IgD-negative memory B cell (primary cell): Measurements from ENCODE around the gene HDLBP. TPM values are rescaled to one million over a fixed set of nuclear protein-coding genes. Genes with fewer than 3 reads are reported as not detected.

Experiments used
- H3K27ac Mint-ChIP-seq, 3 donors: one replicate each; pipeline ENCODE4 v1.8.0; 2020 to 2022; ENCODE audit warnings: mild to moderate bottlenecking in 3 of 3, mixed read lengths in 3 of 3, moderate library complexity in 1 of 3
- H3K27me3 Mint-ChIP-seq: one replicate; pipeline ENCODE4 v1.8.0; 2021; ENCODE audit warnings: mixed read lengths
- H3K36me3 Mint-ChIP-seq: one replicate; pipeline ENCODE4 v1.8.0; 2020; ENCODE audit warnings: mild to moderate bottlenecking, mixed read lengths
- H3K4me1 Mint-ChIP-seq, 3 donors: one replicate each; pipeline ENCODE4 v1.8.0; 2020 to 2022; ENCODE audit warnings: mixed read lengths in 3 of 3, mild to moderate bottlenecking in 1 of 3
- H3K4me3 Mint-ChIP-seq, 4 donors: one replicate each; pipeline ENCODE4 v1.8.0; 2020 to 2022; ENCODE audit warnings: mild to moderate bottlenecking in 4 of 4, mixed read lengths in 4 of 4, moderate library complexity in 3 of 4
- H3K9me3 Mint-ChIP-seq, 3 donors: one replicate each; pipeline ENCODE4 v1.8.0; 2020 to 2021; ENCODE audit warnings: mixed read lengths in 3 of 3, mild to moderate bottlenecking in 1 of 3
- polyA plus RNA-seq: library from polyadenylated mRNA; unstranded; fragments of 300-500 nt; fragmentation: Illumina TruSeq; gene quantifications from one replicate; pipeline ENCODE4 v1.2.3, GENCODE V29; 2021

The HDLBP gene
- polyA plus RNA-seq, 1 donor from 2014 or later, result 55.3 TPM

DNA sequence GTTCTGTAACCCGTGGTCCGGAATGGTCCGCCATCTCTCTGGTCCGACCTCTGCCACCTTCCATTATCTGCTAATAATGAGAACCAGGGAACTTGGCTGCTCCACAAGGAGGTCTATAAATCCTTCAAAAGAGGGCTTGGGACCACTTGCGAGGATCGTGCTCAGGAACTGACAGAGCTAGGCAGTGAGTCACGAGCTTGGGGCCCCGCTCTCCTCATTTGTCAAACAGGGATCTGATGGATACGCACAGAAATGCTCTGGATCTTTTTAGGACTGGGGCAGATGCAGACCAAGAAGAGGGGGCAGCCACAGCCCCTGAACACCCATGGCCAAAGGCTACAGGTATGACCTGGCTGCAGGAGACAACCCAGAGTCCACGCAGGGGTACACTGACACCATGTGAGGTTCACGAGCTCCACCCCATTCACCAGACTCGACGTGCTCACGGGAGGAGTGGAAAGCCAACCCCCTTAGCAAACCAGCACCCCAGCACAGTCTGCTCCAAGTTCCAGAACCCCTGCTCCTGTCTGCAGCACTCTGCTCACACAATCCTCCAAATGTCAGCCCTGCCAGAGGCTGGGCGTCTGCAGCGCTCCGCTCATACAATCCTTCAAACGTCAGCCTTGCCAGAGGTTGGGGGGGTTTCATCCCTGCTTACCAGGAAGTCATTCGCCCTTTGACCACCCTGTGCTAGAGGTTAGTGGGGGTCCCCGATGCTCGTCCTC is 81.2 kb downstream of the HDLBP start:
- no peaks in the 10 kb centered on the region for H3K27me3 Mint-ChIP-seq
- no peak overlapping the region for H3K4me3 Mint-ChIP-seq
- H3K9me3 Mint-ChIP-seq, result no peaks in the 10 kb centered on the region
- no peak overlapping the region for H3K27ac Mint-ChIP-seq
- H3K36me3 Mint-ChIP-seq, result peaks cover 18% of the 10 kb centered on the region
- peaks cover 0 to 1% (median 0%) of the 10 kb centered on the region in 3 donors for H3K4me1 Mint-ChIP-seq

DNA sequence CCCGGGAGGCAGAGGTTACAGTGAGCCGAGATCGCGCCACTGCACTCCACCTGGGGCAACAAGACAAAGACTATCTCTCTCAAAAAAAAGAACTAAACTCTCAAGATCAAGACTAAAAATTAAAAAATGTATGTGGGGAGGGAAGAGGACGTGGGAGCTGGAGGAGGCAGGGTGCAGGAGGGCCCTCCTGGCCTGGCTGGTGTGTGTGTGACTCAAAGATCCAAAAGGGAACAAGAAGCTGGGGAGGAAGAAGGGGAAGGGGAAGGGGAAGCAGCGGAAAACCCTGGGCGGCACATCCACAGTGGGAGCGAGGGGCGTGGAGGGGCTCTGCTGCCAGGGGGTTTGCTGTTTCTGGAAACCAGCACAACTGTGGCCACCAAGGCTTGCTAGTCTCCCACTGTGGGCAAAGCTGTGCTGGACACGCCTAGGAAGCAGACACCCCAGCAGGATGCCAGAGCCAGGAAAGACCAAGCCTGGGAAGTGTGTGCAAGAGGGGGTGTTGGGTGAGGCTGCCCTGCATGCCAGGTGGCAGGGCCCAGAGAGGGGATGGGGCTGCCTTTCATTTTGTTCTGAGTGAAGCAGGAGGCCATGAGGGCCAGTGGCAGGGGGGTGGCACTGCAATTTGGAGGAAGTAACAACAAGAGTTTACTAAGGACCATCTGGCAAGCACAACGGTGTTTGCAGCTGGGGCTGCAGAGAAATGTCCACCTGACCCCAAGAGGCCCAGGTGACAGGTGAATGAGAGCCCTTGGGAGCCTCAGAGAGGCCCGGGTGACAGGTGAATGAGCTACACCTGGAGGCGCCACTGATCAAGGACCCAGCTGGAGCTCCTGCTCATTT is 82.5 kb downstream of the HDLBP start:
- Mint-ChIP-seq H3K9me3 (no peaks in the 10 kb centered on the region), H3K27ac (no peak overlapping the region), H3K4me1 (peaks cover 0 to 1% (median 0%) of the 10 kb centered on the region in 3 donors), H3K4me3 (no peak overlapping the region), H3K36me3 (peaks cover 18% of the 10 kb centered on the region), H3K27me3 (no peaks in the 10 kb centered on the region)

DNA sequence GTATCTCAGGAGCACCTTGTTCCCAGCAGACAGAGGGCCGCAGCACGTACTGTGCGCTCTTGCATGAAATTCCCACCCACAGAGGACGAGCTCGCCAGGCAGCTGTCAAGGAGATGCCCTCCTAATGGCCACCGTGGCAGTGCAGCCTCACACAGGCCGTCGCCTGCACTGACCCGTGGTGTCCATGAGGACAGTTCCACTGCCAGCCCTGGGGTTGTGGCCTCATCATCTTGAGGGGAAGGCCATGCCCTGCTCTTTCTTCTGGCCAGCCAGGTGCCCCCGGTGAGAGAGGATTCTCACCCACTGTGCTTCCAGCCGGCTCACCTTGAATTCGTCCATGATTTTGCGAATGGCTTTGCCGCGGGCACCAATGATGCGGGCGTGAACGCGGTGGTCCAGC is 85.0 kb downstream of the HDLBP start:
- peaks cover 13% of the 10 kb centered on the region for H3K36me3 Mint-ChIP-seq

GRCh38 chr2:241229563-241230401 is 85.7 kb downstream of the HDLBP start:
- peaks cover 13% of the 10 kb centered on the region for H3K36me3 Mint-ChIP-seq
- H3K9me3 Mint-ChIP-seq, result no peaks in the 10 kb centered on the region
- no peaks in the 10 kb centered on the region for H3K27me3 Mint-ChIP-seq
- H3K4me3 Mint-ChIP-seq, result no peak overlapping the region
- H3K4me1 Mint-ChIP-seq, result no peaks in the 10 kb centered on the region
- H3K27ac Mint-ChIP-seq, result no peak overlapping the region

More for the DNA sequence above, 85.0 kb downstream of the HDLBP start:
- Mint-ChIP-seq H3K27me3 (no peaks in the 10 kb centered on the region), H3K4me1 (no peaks in the 10 kb centered on the region), H3K27ac (no peak overlapping the region), H3K9me3 (no peaks in the 10 kb centered on the region), H3K4me3 (no peak overlapping the region)

- H3K4me3 Mint-ChIP-seq, result no peak overlapping the region
- peaks cover 13% of the 10 kb centered on the region for H3K36me3 Mint-ChIP-seq
- no peaks in the 10 kb centered on the region for H3K27me3 Mint-ChIP-seq
- H3K4me1 Mint-ChIP-seq, result no peaks in the 10 kb centered on the region
- H3K27ac Mint-ChIP-seq, result no peak overlapping the region
- H3K9me3 Mint-ChIP-seq, result no peaks in the 10 kb centered on the region
Observed at GRCh38 chr2:241228860-241229516, 86.5 kb downstream of the HDLBP start.

GRCh38 chr2:241228081-241228859 is 87.2 kb downstream of the HDLBP start:
- no peak overlapping the region for H3K27ac Mint-ChIP-seq
- no peaks in the 10 kb centered on the region for H3K4me1 Mint-ChIP-seq
- H3K27me3 Mint-ChIP-seq, result no peaks in the 10 kb centered on the region
- H3K36me3 Mint-ChIP-seq, result peaks cover 11% of the 10 kb centered on the region
- H3K4me3 Mint-ChIP-seq, result peak overlapping the region in 1 of 4 donors; percentile 79
- no peaks in the 10 kb centered on the region for H3K9me3 Mint-ChIP-seq

DNA sequence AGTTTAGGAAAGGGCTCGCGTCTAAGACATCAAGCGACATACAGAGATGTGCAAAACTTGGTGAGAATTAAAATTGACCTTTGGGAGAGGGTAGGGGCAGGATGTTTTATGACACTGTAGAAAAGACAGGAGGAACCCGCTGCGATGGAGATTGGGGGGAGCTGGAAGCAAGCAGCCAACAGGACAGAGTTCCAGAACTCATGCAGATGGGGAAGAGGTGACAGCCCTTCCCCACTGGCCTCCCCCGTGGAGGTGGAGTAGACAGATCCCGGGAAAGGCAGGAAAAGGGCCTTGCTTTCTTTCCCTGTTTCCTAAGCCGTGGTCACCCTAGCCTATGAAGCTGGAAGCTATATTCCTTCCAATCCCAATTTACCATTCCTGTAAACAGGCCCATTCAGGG is 87.9 kb downstream of the HDLBP start:
- H3K4me1 Mint-ChIP-seq, result no peaks in the 10 kb centered on the region
- no peaks in the 10 kb centered on the region for H3K27me3 Mint-ChIP-seq
- H3K36me3 Mint-ChIP-seq, result peaks cover 11% of the 10 kb centered on the region

DNA sequence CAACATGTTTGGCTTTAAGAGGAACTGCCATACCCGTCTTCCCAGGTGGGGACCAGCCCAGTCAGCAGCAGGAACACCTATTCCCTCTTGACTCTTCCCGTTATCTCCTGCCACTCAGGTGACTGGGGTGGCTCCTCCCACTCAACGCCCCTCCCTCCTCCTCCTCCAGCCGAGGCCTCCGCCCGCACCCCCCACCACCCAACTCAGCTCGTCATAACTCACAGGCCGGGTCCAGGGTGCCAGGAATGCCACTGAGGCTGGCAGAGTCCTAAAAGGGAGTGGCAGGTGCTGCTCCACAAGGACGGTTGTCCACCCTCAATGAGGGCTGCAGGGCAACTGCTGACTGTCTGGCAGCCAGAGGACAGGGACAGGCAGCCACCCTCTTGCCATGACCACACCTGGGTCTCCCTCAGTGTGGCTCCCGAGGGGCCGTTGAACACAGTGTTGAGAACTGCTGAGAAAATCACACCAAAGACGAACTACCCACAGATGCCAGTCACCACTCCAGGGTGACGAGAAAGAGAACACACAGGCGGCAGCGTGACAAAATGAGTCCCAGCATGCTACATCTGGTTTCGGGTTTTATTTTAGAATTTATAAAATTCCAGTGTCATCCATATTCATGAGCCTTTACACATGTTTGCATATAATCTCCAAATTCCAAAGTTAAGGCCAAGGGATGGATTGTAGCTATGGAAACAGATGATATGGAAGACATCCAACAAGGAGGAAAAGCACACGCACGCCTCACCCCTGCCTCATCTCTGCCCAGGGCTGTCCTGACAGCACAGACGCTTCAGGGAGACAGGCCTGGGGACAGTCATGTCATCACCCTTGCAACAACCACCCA is 88.5 kb downstream of the HDLBP start:
- H3K27ac Mint-ChIP-seq, result no peak overlapping the region
- H3K4me1 Mint-ChIP-seq, result no peaks in the 10 kb centered on the region
- H3K27me3 Mint-ChIP-seq, result no peaks in the 10 kb centered on the region
- peaks cover 11% of the 10 kb centered on the region for H3K36me3 Mint-ChIP-seq
- no peaks in the 10 kb centered on the region for H3K9me3 Mint-ChIP-seq
- no peak overlapping the region for H3K4me3 Mint-ChIP-seq

More for the DNA sequence above, 87.9 kb downstream of the HDLBP start:
- no peaks in the 10 kb centered on the region for H3K9me3 Mint-ChIP-seq
- no peak overlapping the region for H3K27ac Mint-ChIP-seq
- H3K4me3 Mint-ChIP-seq, result peak overlapping the region in 2 of 4 donors; percentile 49 to 79

GRCh38 chr2:241225983-241226382 is 89.5 kb downstream of the HDLBP start:
- Mint-ChIP-seq H3K27ac (no peak overlapping the region), H3K4me3 (no peak overlapping the region), H3K4me1 (no peaks in the 10 kb centered on the region), H3K9me3 (no peaks in the 10 kb centered on the region), H3K36me3 (peaks cover 6% of the 10 kb centered on the region), H3K27me3 (no peaks in the 10 kb centered on the region)

- no peaks in the 10 kb centered on the region for H3K9me3 Mint-ChIP-seq
- no peaks in the 10 kb centered on the region for H3K4me1 Mint-ChIP-seq
- H3K27ac Mint-ChIP-seq, result no peak overlapping the region
- H3K36me3 Mint-ChIP-seq, result peaks cover 6% of the 10 kb centered on the region
- no peaks in the 10 kb centered on the region for H3K27me3 Mint-ChIP-seq
- no peak overlapping the region for H3K4me3 Mint-ChIP-seq
Observed at GRCh38 chr2:241225545-241225944, 89.9 kb downstream of the HDLBP start.

DNA sequence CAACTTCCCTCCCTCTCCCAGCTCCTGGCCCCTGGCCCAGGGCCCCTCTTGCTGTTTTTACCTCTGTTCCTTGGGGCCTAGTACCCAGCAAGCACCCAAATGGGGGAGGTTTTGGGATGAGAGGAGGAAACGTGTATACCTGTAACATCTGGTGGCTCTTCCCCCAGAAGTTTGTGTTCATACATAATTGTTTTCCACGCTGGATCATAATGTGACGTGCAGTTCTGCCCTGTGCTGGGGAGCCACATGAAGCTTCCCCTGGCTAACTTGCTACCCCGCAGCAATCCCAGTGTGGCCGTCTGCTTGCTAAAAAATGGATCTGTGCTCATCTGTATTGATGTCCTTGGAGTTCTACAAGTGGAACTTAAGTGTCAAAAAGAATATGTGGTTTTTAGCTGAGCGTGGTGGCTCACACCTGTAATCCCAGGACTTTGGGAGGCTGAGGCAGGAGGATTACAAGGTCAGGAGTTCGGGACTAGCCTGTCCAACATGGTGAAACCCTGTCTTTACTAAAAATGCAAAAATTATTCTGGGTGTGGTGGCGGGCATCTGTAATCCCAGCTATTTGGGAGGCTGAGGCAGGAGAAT is 90.5 kb downstream of the HDLBP start:
- Mint-ChIP-seq H3K27me3 (no peaks in the 10 kb centered on the region), H3K4me1 (no peaks in the 10 kb centered on the region), H3K27ac (peak overlapping the region in 1 of 3 donors; percentile 60), H3K4me3 (no peak overlapping the region), H3K9me3 (no peaks in the 10 kb centered on the region), H3K36me3 (peaks cover 3% of the 10 kb centered on the region)

GRCh38 chr2:241224018-241224850 is 91.2 kb downstream of the HDLBP start:
- peak overlapping the region in 1 of 4 donors; percentile 37 for H3K4me3 Mint-ChIP-seq
- H3K9me3 Mint-ChIP-seq, result no peaks in the 10 kb centered on the region
- peaks cover 2% of the 10 kb centered on the region for H3K36me3 Mint-ChIP-seq
- peak overlapping the region in 1 of 3 donors; percentile 60 for H3K27ac Mint-ChIP-seq
- peaks cover 0 to 1% (median 0%) of the 10 kb centered on the region in 3 donors for H3K4me1 Mint-ChIP-seq
- no peaks in the 10 kb centered on the region for H3K27me3 Mint-ChIP-seq
